Neural crest cell (in vitro differentiated cells): Measurements from ENCODE around the gene BANF1. TPM values are rescaled to one million over a fixed set of nuclear protein-coding genes. Genes with fewer than 3 reads are reported as not detected.

ENCODE experiments used
- DNase-seq: peaks from one replicate; pipeline ENCODE4 v3.0.0; 2021; ENCODE audit warnings: low read depth, mixed read lengths, low spot score
- H3K27ac Mint-ChIP-seq: one replicate; pipeline ENCODE4 v1.8.0; 2021; ENCODE audit warnings: mild to moderate bottlenecking, mixed read lengths; ENCODE audit not compliant: unreplicated experiment
- H3K27me3 Mint-ChIP-seq: 2 replicates; pipeline ENCODE4 v1.8.0; 2021; ENCODE audit warnings: low read depth, mild to moderate bottlenecking, mixed read lengths
- H3K36me3 Mint-ChIP-seq: 2 replicates; pipeline ENCODE4 v1.8.0; 2021; ENCODE audit warnings: low read depth, mild to moderate bottlenecking, mixed read lengths
- H3K4me1 Mint-ChIP-seq: 2 replicates; pipeline ENCODE4 v1.8.0; 2021; ENCODE audit warnings: mixed read lengths
- H3K4me3 Mint-ChIP-seq: one replicate; pipeline ENCODE4 v1.8.0; 2021; ENCODE audit warnings: mild to moderate bottlenecking, mixed read lengths
- H3K9me3 Mint-ChIP-seq: 2 replicates; pipeline ENCODE4 v1.8.0; 2021; ENCODE audit warnings: mixed read lengths
- total RNA-seq: library from RNA; stranded (reverse); gene quantifications from 2 replicates; pipeline ENCODE4 v1.2.1, GENCODE V29; 2021
- TF ChIP-seq, protein P1 (sequence below): fragments of 200-600 bp; sonication (generic); conservative IDR thresholded peaks from 2 replicates; pipeline ENCODE4 v1.5.0; 2021; ENCODE audit warnings: antibody characterized with exemption, mild to moderate bottlenecking

Gene BANF1
- total RNA-seq, 1 donor from 2014 or later: 348 TPM

DNA sequence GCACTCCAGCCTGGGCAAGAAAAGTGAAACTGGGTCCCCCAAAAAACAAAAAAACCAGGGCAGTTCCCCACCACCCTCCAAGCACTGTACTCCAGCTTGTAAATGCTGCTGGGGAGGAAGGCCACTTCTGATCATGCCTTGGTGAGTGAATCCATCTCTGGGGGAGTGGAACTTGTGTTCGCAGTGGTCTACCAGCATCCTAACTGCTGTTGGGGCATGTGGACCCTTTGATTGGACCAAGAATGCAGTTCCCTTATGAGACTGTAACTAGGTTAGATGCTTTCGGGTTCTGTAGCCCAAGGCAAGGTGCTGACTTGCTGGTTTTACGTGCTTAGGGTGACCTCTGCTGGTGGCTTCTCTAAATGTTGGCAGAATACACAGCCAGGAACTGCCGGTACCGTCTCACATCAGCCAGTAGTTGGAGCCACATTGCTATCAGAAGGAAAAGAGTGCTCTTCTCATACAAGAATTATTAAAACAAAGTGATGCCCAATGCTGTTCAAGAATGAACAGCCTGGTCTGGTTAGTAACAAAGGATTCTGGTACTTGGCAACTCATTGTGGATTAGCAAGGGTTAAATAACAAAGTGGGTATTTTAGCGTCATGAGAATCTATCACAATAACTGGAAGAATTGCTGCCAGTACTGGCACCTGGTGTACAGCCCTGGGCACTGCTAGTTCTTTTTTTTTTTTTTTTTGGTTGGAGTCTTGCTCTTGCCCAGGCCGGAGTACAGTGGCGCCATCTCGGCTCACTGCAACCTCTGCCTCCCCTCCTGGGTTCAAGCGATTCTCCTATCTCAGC is 13.3 kb upstream of the BANF1 start:
- H3K4me3 Mint-ChIP-seq: peak overlapping the region; percentile 27
- no peak overlapping the region for H3K27ac Mint-ChIP-seq
- no peaks in the 10 kb centered on the region for H3K36me3 Mint-ChIP-seq
- H3K4me1 Mint-ChIP-seq: peaks cover 6% of the 10 kb centered on the region
- no peaks in the 10 kb centered on the region for H3K27me3 Mint-ChIP-seq
- DNase-seq: peak; percentile 92
- no peaks in the 10 kb centered on the region for H3K9me3 Mint-ChIP-seq
- TF ChIP-seq, protein P1, sequence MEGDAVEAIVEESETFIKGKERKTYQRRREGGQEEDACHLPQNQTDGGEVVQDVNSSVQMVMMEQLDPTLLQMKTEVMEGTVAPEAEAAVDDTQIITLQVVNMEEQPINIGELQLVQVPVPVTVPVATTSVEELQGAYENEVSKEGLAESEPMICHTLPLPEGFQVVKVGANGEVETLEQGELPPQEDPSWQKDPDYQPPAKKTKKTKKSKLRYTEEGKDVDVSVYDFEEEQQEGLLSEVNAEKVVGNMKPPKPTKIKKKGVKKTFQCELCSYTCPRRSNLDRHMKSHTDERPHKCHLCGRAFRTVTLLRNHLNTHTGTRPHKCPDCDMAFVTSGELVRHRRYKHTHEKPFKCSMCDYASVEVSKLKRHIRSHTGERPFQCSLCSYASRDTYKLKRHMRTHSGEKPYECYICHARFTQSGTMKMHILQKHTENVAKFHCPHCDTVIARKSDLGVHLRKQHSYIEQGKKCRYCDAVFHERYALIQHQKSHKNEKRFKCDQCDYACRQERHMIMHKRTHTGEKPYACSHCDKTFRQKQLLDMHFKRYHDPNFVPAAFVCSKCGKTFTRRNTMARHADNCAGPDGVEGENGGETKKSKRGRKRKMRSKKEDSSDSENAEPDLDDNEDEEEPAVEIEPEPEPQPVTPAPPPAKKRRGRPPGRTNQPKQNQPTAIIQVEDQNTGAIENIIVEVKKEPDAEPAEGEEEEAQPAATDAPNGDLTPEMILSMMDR: peak; percentile 96

DNA sequence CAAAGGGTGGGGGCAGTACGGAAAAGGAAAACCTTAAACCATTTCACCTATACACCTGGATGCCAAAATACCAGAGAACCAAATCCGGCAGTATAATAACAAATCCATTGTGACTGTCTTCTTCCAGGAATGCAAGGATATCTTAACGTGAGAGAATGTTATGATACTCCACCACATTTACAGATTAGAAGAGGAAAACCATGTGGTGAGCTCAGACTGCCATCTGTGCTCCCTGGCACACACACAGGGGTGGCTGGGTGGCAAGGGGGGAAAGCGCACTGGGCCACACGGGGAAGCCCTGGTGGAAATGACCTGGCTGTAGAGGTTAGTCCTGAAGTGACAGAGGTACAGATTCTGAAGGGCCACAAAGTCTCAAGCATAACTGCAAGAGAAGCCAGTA is 10.2 kb upstream of the BANF1 start:
- Mint-ChIP-seq H3K4me3 (no peak overlapping the region), H3K27me3 (no peaks in the 10 kb centered on the region), H3K4me1 (peaks cover 6% of the 10 kb centered on the region), H3K36me3 (peaks cover 2% of the 10 kb centered on the region), H3K9me3 (no peaks in the 10 kb centered on the region), H3K27ac (no peak overlapping the region)
- TF ChIP-seq, protein P1: no peak
- DNase-seq: no peak

DNA sequence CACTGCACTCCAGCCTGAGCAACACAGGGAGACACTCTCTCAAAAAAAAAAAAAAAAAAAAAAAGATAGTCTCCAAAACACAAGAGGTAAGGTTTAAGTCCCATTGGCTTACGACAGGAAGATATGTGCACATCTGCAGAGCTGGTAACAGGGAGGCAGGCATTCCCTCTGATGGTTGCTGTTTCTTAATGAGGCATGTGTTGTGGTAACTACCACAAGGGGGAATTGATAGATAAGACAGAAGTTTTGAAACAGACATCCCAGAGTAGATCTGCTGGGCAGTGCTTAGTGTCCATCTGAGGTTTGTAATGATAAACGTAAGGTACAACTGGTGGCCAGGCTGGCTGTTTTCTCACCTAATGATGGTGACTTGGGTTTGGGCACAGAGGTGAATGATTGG is 5.0 kb upstream of the BANF1 start:
- no peaks in the 10 kb centered on the region for H3K9me3 Mint-ChIP-seq
- no peaks in the 10 kb centered on the region for H3K27me3 Mint-ChIP-seq
- TF ChIP-seq, protein P1: no peak
- H3K4me1 Mint-ChIP-seq: peaks cover 13% of the 10 kb centered on the region
- no peak for DNase-seq
- peak overlapping the region; percentile 81 for H3K4me3 Mint-ChIP-seq
- H3K27ac Mint-ChIP-seq: no peak overlapping the region
- peaks cover 13% of the 10 kb centered on the region for H3K36me3 Mint-ChIP-seq

DNA sequence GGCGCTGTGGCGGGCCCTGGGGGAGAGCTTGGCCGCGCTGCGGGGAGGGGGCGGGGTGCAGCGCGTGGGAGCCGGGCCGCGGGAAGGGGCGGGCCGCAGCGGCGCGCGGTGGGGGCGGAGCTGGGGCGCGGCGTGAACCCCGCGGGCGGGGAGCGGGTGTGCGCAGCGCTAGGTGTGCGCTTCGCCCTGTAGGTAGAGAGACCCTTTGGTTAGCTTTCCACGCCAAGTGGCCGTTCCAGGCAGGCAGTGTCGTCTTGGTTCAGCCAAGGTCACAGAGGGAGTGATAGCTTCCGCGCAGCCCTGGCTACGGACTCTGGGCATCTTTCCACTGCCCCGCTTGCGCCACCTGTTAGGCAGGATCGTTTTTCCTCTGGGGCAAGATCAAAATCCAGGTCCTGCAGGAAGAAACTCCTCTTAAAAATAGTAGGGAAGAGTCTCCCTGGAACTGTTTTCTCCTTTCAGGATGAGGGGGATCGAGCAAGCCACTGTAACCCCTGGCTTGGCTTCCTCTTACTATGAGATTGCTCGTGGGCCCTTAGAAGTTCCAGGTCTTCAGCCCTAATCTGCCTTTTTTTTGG is 434 bp downstream of the BANF1 start:
- H3K9me3 Mint-ChIP-seq: no peaks in the 10 kb centered on the region
- peaks cover 25% of the 10 kb centered on the region for H3K4me1 Mint-ChIP-seq
- peaks cover 10% of the 10 kb centered on the region for H3K36me3 Mint-ChIP-seq
- H3K27ac Mint-ChIP-seq: no peak overlapping the region
- peak overlapping the region; percentile 100 for H3K4me3 Mint-ChIP-seq
- H3K27me3 Mint-ChIP-seq: no peaks in the 10 kb centered on the region
- TF ChIP-seq, protein P1: no peak
- no peak for DNase-seq

DNA sequence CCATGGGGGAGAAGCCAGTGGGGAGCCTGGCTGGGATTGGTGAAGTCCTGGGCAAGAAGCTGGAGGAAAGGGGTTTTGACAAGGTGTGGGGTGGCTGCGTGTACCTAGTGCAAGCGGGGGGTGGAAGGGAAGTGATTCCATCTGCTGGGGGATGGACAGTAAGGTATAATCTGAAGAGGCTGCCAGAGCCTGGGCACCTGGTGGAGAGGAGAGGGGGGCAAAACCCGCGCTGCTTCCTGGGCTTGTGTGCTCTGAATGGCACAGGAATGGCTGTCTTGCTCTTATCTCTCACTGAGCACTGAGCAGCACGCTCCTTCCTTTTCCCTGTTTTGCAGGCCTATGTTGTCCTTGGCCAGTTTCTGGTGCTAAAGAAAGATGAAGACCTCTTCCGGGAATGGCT is 988 bp downstream of the BANF1 start:
- Mint-ChIP-seq H3K4me1 (peaks cover 25% of the 10 kb centered on the region), H3K9me3 (no peaks in the 10 kb centered on the region), H3K36me3 (peaks cover 9% of the 10 kb centered on the region), H3K27me3 (no peaks in the 10 kb centered on the region), H3K27ac (peak overlapping the region; percentile 83), H3K4me3 (peak overlapping the region; percentile 89)
- no peak for DNase-seq
- TF ChIP-seq, protein P1: no peak
